GM19455 (cell line): ENCODE measurements around the gene ZNRD2.

ENCODE experiments used
- ATAC-seq: cut with Tn5 transposase; IDR thresholded peaks from one replicate; pipeline ENCODE4 v1.9.1; 2021; ENCODE audit not compliant: unreplicated experiment

ZNRD2 gene

DNA sequence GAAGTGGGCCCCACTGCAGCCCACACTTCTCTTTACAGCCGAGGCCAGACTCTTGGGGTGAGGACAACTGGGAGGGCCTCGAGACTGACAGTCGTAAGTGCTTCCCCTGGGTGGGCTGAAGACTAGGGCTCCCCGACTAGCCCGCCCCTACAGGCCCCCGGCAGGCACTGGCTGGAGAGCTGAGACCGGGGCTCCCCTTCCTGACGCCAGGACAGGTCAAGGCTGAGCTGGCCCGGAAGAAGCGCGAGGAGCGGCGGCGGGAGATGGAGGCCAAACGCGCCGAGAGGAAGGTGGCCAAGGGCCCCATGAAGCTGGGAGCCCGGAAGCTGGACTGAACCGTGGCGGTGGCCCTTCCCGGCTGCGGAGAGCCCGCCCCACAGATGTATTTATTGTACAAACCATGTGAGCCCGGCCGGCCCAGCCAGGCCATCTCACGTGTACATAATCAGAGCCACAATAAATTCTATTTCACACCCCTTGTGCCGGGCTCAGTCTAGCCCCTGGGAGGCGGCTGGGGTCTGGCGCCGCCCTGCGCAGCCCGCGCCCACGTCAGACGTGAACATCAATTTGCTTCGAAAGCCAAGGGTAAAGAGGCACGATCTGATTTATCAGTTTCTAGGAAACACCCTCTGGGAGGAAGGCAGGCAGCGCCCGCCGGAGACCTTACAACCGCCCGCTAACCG is 31.9 kb upstream of the ZNRD2 start:
- no peak for ATAC-seq

- no peak for ATAC-seq
Observed at GRCh38 chr11:65538915-65539743, 31.1 kb upstream of the ZNRD2 start.

GRCh38 chr11:65539744-65540289 is 30.5 kb upstream of the ZNRD2 start:
- peak; percentile 54 for ATAC-seq

- ATAC-seq = peak; percentile 65
Observed at GRCh38 chr11:65540290-65541092, 29.8 kb upstream of the ZNRD2 start.

GRCh38 chr11:65541093-65541982 is 28.9 kb upstream of the ZNRD2 start:
- no peak for ATAC-seq

DNA sequence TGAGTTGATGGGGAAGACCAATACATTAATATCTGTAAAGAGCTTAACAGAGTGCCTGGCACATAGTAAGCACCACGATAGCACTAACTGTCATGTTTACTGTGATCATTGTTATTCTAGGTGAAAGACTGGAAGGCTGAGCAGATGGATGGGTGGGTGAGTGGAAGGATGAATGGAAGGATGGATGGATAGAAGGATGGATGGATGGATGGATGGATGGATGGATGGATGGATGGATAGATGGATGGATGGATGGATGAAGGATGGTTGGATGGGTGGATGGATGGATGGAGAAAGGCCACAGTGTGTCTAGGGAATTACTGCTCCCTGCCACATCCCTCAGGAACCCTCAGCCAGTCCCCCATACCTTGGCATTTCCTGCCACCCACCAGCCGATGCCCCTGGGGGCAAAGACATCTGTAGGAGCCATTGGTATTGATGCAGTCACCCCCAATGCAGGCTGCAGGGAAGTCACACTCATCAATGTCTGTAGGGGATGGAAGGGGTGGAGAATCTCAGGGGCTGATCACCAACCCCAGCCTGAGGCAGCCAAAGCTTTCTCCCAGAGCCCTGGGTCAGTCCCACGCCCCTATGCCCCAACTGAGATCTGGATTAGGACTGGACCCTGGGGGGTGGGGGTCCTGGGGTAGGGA is 27.4 kb upstream of the ZNRD2 start:
- ATAC-seq = no peak

DNA sequence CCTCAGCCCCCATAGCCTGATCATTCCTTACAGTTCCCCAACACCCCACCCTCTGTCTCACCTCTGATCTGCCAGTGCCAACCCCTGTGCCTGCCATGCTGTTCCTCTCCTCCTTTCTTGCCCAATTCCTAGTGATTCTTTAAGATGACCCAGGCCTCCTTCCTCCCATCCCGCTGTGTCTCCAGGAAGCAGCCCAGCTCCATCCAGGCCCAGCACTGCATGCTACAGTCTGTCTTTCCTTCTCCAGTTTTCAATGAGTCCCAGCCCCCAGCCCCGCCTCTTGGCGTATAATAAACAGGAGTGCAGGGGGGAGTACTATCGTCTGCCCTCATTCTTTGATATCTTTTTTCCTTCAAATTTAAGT is 24.4 kb upstream of the ZNRD2 start:
- ATAC-seq = no peak

- ATAC-seq = peak; percentile 61
Observed at GRCh38 chr11:65546217-65546958, 23.9 kb upstream of the ZNRD2 start.

DNA sequence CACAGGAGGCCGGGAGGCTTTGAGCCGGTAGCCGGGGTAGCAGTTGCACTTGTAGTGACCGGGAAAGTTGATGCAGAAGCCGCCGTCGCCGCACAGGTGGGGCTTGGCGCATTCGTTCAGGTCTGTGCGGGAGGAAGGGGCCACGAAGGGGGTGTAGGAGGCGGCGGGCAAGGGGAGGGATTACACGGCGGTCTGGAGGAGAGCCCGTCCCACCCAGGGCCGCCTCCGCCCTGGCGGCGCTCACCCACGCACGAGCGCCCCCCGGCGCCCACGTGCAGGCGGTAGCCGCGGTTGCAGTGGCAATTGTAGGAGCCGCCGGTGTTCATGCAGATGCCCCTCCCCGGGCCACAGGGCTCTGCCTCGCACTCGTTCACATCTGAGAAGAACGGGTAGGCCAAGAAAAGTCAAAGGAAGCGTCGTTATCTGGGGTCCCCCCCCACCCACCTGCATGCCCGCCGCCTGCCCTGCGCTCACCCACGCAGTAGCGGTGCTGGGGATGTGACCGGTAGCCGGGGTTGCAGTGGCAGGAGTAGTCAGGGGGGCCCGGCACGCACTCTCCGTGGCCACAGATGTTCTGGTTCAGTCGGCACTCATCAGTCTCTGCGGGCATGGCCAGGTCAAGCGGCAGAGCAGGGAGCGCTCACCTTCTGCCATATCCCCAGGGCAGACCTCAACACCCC is 22.7 kb upstream of the ZNRD2 start:
- no peak for ATAC-seq

GRCh38 chr11:65548395-65548794 is 21.9 kb upstream of the ZNRD2 start:
- no peak for ATAC-seq

GRCh38 chr11:65549096-65549495 is 21.2 kb upstream of the ZNRD2 start:
- no peak for ATAC-seq

DNA sequence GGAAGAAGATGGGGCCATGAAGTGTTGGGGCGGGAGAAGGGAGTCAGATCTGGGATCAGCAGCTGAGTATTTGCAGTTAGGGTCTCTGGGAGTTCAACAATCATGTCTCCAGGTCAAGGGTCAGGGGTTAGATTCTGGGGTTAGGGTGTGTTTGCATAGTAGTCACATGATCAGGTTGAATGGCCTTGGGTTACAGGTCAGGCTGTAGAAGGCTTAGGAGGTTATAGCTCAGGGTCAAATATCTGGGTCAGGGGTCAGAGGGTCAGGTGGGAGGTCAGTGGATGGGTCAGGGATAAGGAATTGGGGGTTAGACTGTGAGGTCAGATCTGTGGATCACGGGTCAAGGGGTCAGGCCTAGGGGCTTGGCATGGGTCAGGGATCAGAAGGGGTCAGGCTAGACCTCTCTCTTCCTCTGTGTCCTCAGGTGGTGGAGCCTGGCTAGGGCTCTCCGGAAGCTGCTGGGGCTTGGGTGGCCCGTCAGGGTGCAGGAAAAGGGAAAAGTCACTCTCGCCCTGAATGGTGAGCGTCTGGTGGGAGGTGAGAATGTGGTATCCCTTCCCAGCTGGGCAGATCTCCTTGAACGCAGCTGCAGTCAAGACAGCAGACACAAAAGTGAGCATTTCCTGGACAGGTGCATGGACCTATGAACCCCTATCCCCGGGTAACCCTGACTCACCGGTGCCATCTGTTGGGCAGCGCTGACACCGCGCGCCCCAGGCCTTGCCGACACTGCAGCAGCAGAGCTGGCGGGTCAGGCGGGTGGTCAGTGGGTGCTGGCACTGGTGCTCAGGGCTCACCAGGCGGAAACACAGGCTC is 18.5 kb upstream of the ZNRD2 start:
- no peak for ATAC-seq

DNA sequence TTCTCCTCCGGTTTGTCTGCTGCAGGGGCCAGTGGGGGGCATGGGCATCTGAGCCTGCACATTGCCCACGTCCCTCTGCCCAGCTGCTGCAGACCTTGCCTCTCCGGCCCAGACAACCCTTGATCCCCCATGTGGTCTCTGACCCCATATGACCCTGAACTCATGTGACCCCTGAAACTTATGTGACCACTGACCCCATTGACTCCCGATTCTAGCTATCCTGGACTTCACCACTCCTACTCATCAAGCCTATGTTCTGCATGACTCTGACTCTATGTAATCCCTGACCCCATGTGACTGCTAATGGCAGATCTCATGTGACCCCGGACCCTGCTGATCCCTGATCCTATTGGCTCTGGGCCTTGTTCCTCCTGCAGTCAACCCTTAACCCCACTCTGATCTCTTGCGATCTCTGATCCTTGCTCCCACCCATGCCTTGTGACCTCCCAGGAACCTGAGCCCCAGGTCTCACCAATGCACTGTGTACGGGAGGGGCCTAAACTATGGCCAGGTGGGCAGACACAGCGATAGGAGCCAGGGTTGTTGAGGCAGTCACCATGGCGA is 17.8 kb upstream of the ZNRD2 start:
- no peak for ATAC-seq

GRCh38 chr11:65553301-65554001 is 16.8 kb upstream of the ZNRD2 start:
- ATAC-seq = no peak

GRCh38 chr11:65554057-65554818 is 16.0 kb upstream of the ZNRD2 start:
- ATAC-seq = no peak

DNA sequence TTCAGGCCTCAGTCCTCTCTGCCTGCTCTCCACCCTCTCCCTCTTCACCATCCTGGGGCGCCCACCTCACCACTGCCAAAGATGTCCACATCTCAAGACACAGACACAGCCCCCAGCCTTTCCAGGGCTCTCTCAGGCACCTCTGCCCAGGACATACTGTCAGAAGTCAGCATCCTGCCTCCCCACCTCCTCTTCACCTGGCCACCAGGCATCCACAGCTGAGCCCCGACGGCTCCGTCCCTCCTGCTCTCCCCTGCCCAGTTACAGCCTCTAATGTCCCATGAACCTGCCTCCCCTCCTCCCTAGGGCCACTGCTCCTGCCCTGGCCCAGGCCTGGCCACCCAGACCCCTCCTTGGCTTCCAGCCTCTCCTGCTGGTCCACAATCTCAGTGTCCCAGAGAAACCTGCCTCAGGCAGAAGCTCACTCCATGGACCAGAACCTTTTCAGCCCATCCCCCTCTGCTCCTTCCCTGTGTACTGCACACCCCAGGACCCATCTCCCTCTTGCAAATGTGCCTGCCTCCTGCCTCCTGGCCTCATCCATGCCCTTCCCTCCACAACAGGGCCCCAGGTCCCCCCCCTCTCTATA is 15.3 kb upstream of the ZNRD2 start:
- ATAC-seq = no peak
